ENCODE data around the gene TEC. TPM values are rescaled to one million over a fixed set of nuclear protein-coding genes. Genes with fewer than 3 reads are reported as not detected.
"Not testable (repeated sequence)": the region's sequence is repeated elsewhere in the genome, so short reads cannot be mapped to it uniquely, and the experiment has no call there.

Gene TEC
- total RNA-seq, 1 donor: 7.2 TPM

GRCh38 chr4:48286060-48286459, 16.4 kb upstream of the TEC start:
- not testable (repeated sequence) for H3K9me3 ChIP-seq (ENCODE audit: low read depth, low read length); H3K4me1 ChIP-seq (ENCODE audit: insufficient read depth, low read length); H3K4me3 ChIP-seq (ENCODE audit: low read length); H3K27me3 ChIP-seq (ENCODE audit: insufficient read depth, low read length)

- not testable (repeated sequence) for H3K9me3 ChIP-seq (ENCODE audit: low read depth, low read length); H3K4me1 ChIP-seq (ENCODE audit: insufficient read depth, low read length); H3K4me3 ChIP-seq (ENCODE audit: low read length); H3K27me3 ChIP-seq (ENCODE audit: insufficient read depth, low read length)
Observed at GRCh38 chr4:48285640-48286039, 16.0 kb upstream of the TEC start.

GRCh38 chr4:48275686-48276085, 6.0 kb upstream of the TEC start:
- Histone ChIP-seq H3K4me1 (ENCODE audit: insufficient read depth, low read length) (peaks cover 3% of the 10 kb centered on the region), H3K9me3 (ENCODE audit: low read depth, low read length) (no peaks in the 10 kb centered on the region), H3K27me3 (ENCODE audit: insufficient read depth, low read length) (no peaks in the 10 kb centered on the region), H3K4me3 (ENCODE audit: low read length) (no peak overlapping the region)

- Histone ChIP-seq H3K27me3 (ENCODE audit: insufficient read depth, low read length) (no peaks in the 10 kb centered on the region), H3K9me3 (ENCODE audit: low read depth, low read length) (no peaks in the 10 kb centered on the region), H3K4me1 (ENCODE audit: insufficient read depth, low read length) (peaks cover 8% of the 10 kb centered on the region), H3K4me3 (ENCODE audit: low read length) (no peak overlapping the region)
Observed at GRCh38 chr4:48275247-48275646, 5.6 kb upstream of the TEC start.

GRCh38 chr4:48271626-48272025, 2.0 kb upstream of the TEC start:
- no peaks in the 10 kb centered on the region for H3K27me3 ChIP-seq (ENCODE audit: insufficient read depth, low read length)
- H3K4me3 ChIP-seq (ENCODE audit: low read length): no peak overlapping the region
- H3K9me3 ChIP-seq (ENCODE audit: low read depth, low read length): no peaks in the 10 kb centered on the region
- H3K4me1 ChIP-seq (ENCODE audit: insufficient read depth, low read length): peaks cover 28% of the 10 kb centered on the region

GRCh38 chr4:48270951-48271473, 1.4 kb upstream of the TEC start:
- Histone ChIP-seq H3K9me3 (ENCODE audit: low read depth, low read length) (no peaks in the 10 kb centered on the region), H3K4me3 (ENCODE audit: low read length) (no peak overlapping the region), H3K4me1 (ENCODE audit: insufficient read depth, low read length) (peaks cover 34% of the 10 kb centered on the region), H3K27me3 (ENCODE audit: insufficient read depth, low read length) (no peaks in the 10 kb centered on the region)

- Histone ChIP-seq H3K27me3 (ENCODE audit: insufficient read depth, low read length) (no peaks in the 10 kb centered on the region), H3K4me1 (ENCODE audit: insufficient read depth, low read length) (peaks cover 39% of the 10 kb centered on the region), H3K9me3 (ENCODE audit: low read depth, low read length) (no peaks in the 10 kb centered on the region), H3K4me3 (ENCODE audit: low read length) (peak overlapping the region; percentile 82)
Observed at GRCh38 chr4:48270523-48270897, 872 bp upstream of the TEC start.

GRCh38 chr4:48269861-48270522, 354 bp upstream of the TEC start:
- Histone ChIP-seq H3K4me3 (ENCODE audit: low read length) (peak overlapping the region; percentile 82), H3K27me3 (ENCODE audit: insufficient read depth, low read length) (no peaks in the 10 kb centered on the region)

GRCh38 chr4:48267574-48267973, 2.1 kb downstream of the TEC start:
- no peaks in the 10 kb centered on the region for H3K27me3 ChIP-seq (ENCODE audit: insufficient read depth, low read length)
- H3K4me3 ChIP-seq (ENCODE audit: low read length): no peak overlapping the region
- no peaks in the 10 kb centered on the region for H3K9me3 ChIP-seq (ENCODE audit: low read depth, low read length)
- H3K4me1 ChIP-seq (ENCODE audit: insufficient read depth, low read length): peaks cover 57% of the 10 kb centered on the region

More at GRCh38 chr4:48269861-48270522, 354 bp upstream of the TEC start:
- Histone ChIP-seq H3K9me3 (ENCODE audit: low read depth, low read length) (no peaks in the 10 kb centered on the region), H3K4me1 (ENCODE audit: insufficient read depth, low read length) (peaks cover 40% of the 10 kb centered on the region)

GRCh38 chr4:48266781-48267180, 2.9 kb downstream of the TEC start:
- Histone ChIP-seq H3K4me1 (ENCODE audit: insufficient read depth, low read length) (peaks cover 58% of the 10 kb centered on the region), H3K27me3 (ENCODE audit: insufficient read depth, low read length) (no peaks in the 10 kb centered on the region), H3K9me3 (ENCODE audit: low read depth, low read length) (no peaks in the 10 kb centered on the region), H3K4me3 (ENCODE audit: low read length) (no peak overlapping the region)

GRCh38 chr4:48262926-48263325, 6.7 kb downstream of the TEC start:
- Histone ChIP-seq H3K9me3 (ENCODE audit: low read depth, low read length) (no peaks in the 10 kb centered on the region), H3K4me3 (ENCODE audit: low read length) (no peak overlapping the region), H3K4me1 (ENCODE audit: insufficient read depth, low read length) (peaks cover 48% of the 10 kb centered on the region), H3K27me3 (ENCODE audit: insufficient read depth, low read length) (no peaks in the 10 kb centered on the region)

- H3K4me3 ChIP-seq (ENCODE audit: low read length): no peak overlapping the region
- no peaks in the 10 kb centered on the region for H3K27me3 ChIP-seq (ENCODE audit: insufficient read depth, low read length)
- peaks cover 43% of the 10 kb centered on the region for H3K4me1 ChIP-seq (ENCODE audit: insufficient read depth, low read length)
- no peaks in the 10 kb centered on the region for H3K9me3 ChIP-seq (ENCODE audit: low read depth, low read length)
Observed at GRCh38 chr4:48262484-48262883, 7.2 kb downstream of the TEC start.

GRCh38 chr4:48261281-48261680, 8.4 kb downstream of the TEC start:
- Histone ChIP-seq H3K4me3 (ENCODE audit: low read length) (no peak overlapping the region), H3K4me1 (ENCODE audit: insufficient read depth, low read length) (peaks cover 32% of the 10 kb centered on the region), H3K9me3 (ENCODE audit: low read depth, low read length) (no peaks in the 10 kb centered on the region), H3K27me3 (ENCODE audit: insufficient read depth, low read length) (no peaks in the 10 kb centered on the region)

GRCh38 chr4:48259748-48260147, 9.9 kb downstream of the TEC start:
- Histone ChIP-seq H3K9me3 (ENCODE audit: low read depth, low read length) (no peaks in the 10 kb centered on the region), H3K27me3 (ENCODE audit: insufficient read depth, low read length) (no peaks in the 10 kb centered on the region), H3K4me1 (ENCODE audit: insufficient read depth, low read length) (peaks cover 24% of the 10 kb centered on the region), H3K4me3 (ENCODE audit: low read length) (no peak overlapping the region)

GRCh38 chr4:48258845-48259397, 10.7 kb downstream of the TEC start:
- Histone ChIP-seq H3K9me3 (ENCODE audit: low read depth, low read length) (no peaks in the 10 kb centered on the region), H3K4me3 (ENCODE audit: low read length) (no peak overlapping the region), H3K4me1 (ENCODE audit: insufficient read depth, low read length) (peaks cover 19% of the 10 kb centered on the region), H3K27me3 (ENCODE audit: insufficient read depth, low read length) (no peaks in the 10 kb centered on the region)

- Histone ChIP-seq H3K4me3 (ENCODE audit: low read length) (no peak overlapping the region), H3K27me3 (ENCODE audit: insufficient read depth, low read length) (no peaks in the 10 kb centered on the region), H3K4me1 (ENCODE audit: insufficient read depth, low read length) (peaks cover 2% of the 10 kb centered on the region), H3K9me3 (ENCODE audit: low read depth, low read length) (no peaks in the 10 kb centered on the region)
Observed at GRCh38 chr4:48255959-48256342, 13.7 kb downstream of the TEC start.

Measured in mononuclear cell (primary cell).